HepG2 (cell line): Measurements from ENCODE around the gene ARPC1B. TPM values are rescaled to one million over a fixed set of nuclear protein-coding genes. Genes with fewer than 3 reads are reported as not detected.

Experiments
- ATF2 ChIP-seq: sonication (generic); formaldehyde crosslinking; IDR thresholded peaks from 2 replicates; pipeline ENCODE4 v1.4.0; 2020; ENCODE audit warnings: missing genetic modification reagents
- BCLAF1 ChIP-seq: fragments of 450-650 bp; IDR thresholded peaks from 2 replicates; pipeline ENCODE4 v1.6.1; 2017; ENCODE audit warnings: mild to moderate bottlenecking
- CSRNP1 ChIP-seq: sonication (generic); formaldehyde crosslinking; IDR thresholded peaks from 2 replicates; pipeline ENCODE4 v1.8.1; 2023; ENCODE audit warnings: mild to moderate bottlenecking, missing genetic modification reagents
- POLR2AphosphoS5 ChIP-seq: IDR thresholded peaks from 2 replicates; pipeline ENCODE4 v1.6.1; 2012; ENCODE audit warnings: low read depth, low read length
- RELA ChIP-seq: sonication (generic); formaldehyde crosslinking; IDR thresholded peaks from 2 replicates; pipeline ENCODE4 v1.4.0; 2020; ENCODE audit warnings: missing genetic modification reagents
- REST ChIP-seq, 2 experiments: IDR thresholded peaks; 2 replicates each; pipeline ENCODE4 v1.6.1; 2011 to 2012; ENCODE audit warnings: low read length in 2 of 2, borderline replicate concordance in 1 of 2, low read depth in 1 of 2, mild to moderate bottlenecking in 1 of 2, moderate library complexity in 1 of 2
- SP2 ChIP-seq: sonication (generic); formaldehyde crosslinking; IDR thresholded peaks from 2 replicates; pipeline ENCODE4 v1.5.1; 2020; ENCODE audit warnings: mild to moderate bottlenecking, missing genetic modification reagents
- SP5 ChIP-seq: IDR thresholded peaks from 2 replicates; pipeline ENCODE4 v1.6.1; 2016; ENCODE audit warnings: low read depth, borderline replicate concordance
- UBTF ChIP-seq: sonication (generic); formaldehyde crosslinking; IDR thresholded peaks from 2 replicates; pipeline ENCODE4 v1.4.0; 2020; ENCODE audit warnings: mild to moderate bottlenecking, missing genetic modification reagents
- ZBTB1 ChIP-seq: sonication (generic); formaldehyde crosslinking; IDR thresholded peaks from 2 replicates; pipeline ENCODE4 v1.4.0; 2020; ENCODE audit warnings: missing genetic modification reagents, borderline replicate concordance
- ZNF441 ChIP-seq: sonication (generic); formaldehyde crosslinking; IDR thresholded peaks from 2 replicates; pipeline ENCODE4 v1.7.0; 2021; ENCODE audit warnings: missing genetic modification reagents, borderline replicate concordance
- ZNF530 ChIP-seq: sonication (generic); formaldehyde crosslinking; IDR thresholded peaks from 2 replicates; pipeline ENCODE4 v1.5.0; 2020; ENCODE audit warnings: low read depth, mild to moderate bottlenecking, missing genetic modification reagents
- ZNF670 ChIP-seq: sonication (generic); formaldehyde crosslinking; IDR thresholded peaks from 2 replicates; pipeline ENCODE4 v1.8.0; 2022; ENCODE audit warnings: mild to moderate bottlenecking, missing genetic modification reagents, borderline replicate concordance
- ZNF777 ChIP-seq: sonication (generic); formaldehyde crosslinking; IDR thresholded peaks from 2 replicates; pipeline ENCODE4 v1.4.0; 2020; ENCODE audit warnings: missing genetic modification reagents
- ZNF841 ChIP-seq: sonication (generic); formaldehyde crosslinking; IDR thresholded peaks from 2 replicates; pipeline ENCODE4 v1.8.1; 2023; ENCODE audit warnings: missing genetic modification reagents, borderline replicate concordance
- ZNF879 ChIP-seq: sonication (generic); formaldehyde crosslinking; IDR thresholded peaks from 2 replicates; pipeline ENCODE4 v1.8.1; 2023; ENCODE audit warnings: missing genetic modification reagents
- polyA plus RNA-seq, 8 experiments: library from polyadenylated mRNA; depleted of rRNA in 3 of 8; stranded (reverse) in 7 of 8; unstranded in 1 of 8; fragments of >200 nt; fragmentation: Illumina TruSeq in 4 of 8; extraction: Trizol in 4 of 8; gene quantifications; 2 replicates each; pipeline versions ENCODE4 v1.2.1 to v1.2.3, GENCODE V29; 2011 to 2016; ENCODE audit warnings: low read depth in 4 of 8, missing spikeins in 1 of 8, mixed read lengths in 1 of 8; ENCODE audit not compliant: insufficient read depth in 1 of 8
- total RNA-seq, 5 experiments: library from RNA; depleted of rRNA; stranded (reverse); fragments of >200 nt; fragmentation: Illumina TruSeq; extraction: Trizol; gene quantifications; 2 replicates each; pipeline ENCODE4 v1.2.3, GENCODE V29; 2016; ENCODE audit warnings: low read depth in 1 of 5

Gene ARPC1B
- total and polyA plus RNA-seq, 2 of the 13 experiments (the other 11 are each of a cell fraction or from before 2014, with no cell fraction given): 72.9 to 89.1 TPM

GRCh38 chr7:99325592-99326407, 48.7 kb upstream of the ARPC1B start, which contains the start of gene ARPC1A (continued):
- TF ChIP-seq REST (IDR thresholded peaks at IDR 0.05; ENCODE audit: borderline replicate concordance in 1 of 2, low read depth in 1 of 2, low read length in 2 of 2) (peak in 1 of 2 experiments; percentile 19; a peak in 1 of 4 replicates), ZNF879 (CRISPR knock-in tag) (no peak), RELA (CRISPR knock-in tag) (peak; percentile 80), SP2 (CRISPR knock-in tag) (no peak), ZNF441 (CRISPR knock-in tag) (peak; percentile 61; the same call in 1 of the 2 replicates), ZNF530 (CRISPR knock-in tag) (no peak), ZBTB1 (CRISPR knock-in tag) (no peak), BCLAF1 (no peak), POLR2AphosphoS5 (peak; percentile 95), ATF2 (CRISPR knock-in tag) (peak; percentile 70; the same call in 1 of the 2 replicates), ZNF841 (CRISPR knock-in tag) (no peak), SP5 (peak; percentile 39; the same call in 1 of the 2 replicates), CSRNP1 (no peak; the same call in 1 of the 2 replicates), ZNF670 (peak; percentile 7; the same call in 1 of the 2 replicates), ZNF777 (peak; percentile 85), UBTF (CRISPR knock-in tag) (peak; percentile 98)
